D721Med (cell line): ENCODE measurements around the gene KCNJ5.

ENCODE experiments used
- DNase-seq: peaks from one replicate; pipeline ENCODE4 v3.0.0; 2011; ENCODE audit warnings: low spot score; ENCODE audit not compliant: insufficient read length
- FAIRE-seq: peaks from 2 replicates; lab custom pipeline; 2011; peaks lifted over from hg19 to GRCh38; lab: Jason Lieb, UNC
- TF ChIP-seq, protein P1 (sequence below): IDR thresholded peaks from 2 replicates; pipeline ENCODE4 v1.5.1; 2012; ENCODE audit warnings: mild to moderate bottlenecking, control low read depth; ENCODE audit not compliant: insufficient read depth; ENCODE audit errors: missing control alignments

The KCNJ5 gene

DNA sequence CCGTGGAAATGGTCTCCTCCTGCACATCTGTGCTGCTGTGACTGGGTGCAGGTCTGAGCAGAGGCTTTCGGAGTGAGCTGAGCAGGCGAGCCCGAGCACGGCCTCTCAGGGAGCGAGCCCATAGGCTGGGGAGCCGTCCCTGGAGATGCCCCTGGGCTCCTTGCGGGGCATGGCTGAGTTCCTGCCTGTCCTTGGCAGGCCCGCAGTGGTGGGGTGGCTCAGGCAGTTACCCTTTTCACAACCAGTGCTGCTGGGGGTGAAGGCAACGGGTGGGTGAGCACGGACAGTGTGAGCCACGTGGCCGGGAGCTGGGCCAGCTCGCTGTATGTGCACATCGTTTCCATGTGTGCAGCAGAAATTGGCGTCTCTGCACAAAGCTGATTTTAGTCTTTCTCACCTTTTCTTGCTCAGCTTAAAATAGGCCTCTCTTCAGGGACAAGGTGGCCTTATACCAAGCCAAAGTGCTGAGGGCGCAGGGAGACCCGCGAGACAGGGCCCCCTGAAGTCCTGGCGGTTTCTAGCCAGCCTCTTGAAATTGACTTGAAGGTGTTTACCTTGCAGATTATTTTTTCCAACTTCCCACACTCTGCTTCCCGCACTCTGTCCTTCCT is 51.8 kb downstream of the KCNJ5 start, which contains the start of gene TP53AIP1:
Gene TP53AIP1 (minus strand): TSS at position 55 of the 611 bp plus-strand sequence. CDS start 5,053 bp downstream, outside the sequence.
- no peak for DNase-seq
- TF ChIP-seq, protein P1, sequence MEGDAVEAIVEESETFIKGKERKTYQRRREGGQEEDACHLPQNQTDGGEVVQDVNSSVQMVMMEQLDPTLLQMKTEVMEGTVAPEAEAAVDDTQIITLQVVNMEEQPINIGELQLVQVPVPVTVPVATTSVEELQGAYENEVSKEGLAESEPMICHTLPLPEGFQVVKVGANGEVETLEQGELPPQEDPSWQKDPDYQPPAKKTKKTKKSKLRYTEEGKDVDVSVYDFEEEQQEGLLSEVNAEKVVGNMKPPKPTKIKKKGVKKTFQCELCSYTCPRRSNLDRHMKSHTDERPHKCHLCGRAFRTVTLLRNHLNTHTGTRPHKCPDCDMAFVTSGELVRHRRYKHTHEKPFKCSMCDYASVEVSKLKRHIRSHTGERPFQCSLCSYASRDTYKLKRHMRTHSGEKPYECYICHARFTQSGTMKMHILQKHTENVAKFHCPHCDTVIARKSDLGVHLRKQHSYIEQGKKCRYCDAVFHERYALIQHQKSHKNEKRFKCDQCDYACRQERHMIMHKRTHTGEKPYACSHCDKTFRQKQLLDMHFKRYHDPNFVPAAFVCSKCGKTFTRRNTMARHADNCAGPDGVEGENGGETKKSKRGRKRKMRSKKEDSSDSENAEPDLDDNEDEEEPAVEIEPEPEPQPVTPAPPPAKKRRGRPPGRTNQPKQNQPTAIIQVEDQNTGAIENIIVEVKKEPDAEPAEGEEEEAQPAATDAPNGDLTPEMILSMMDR = no peak
- no peak for FAIRE-seq

DNA sequence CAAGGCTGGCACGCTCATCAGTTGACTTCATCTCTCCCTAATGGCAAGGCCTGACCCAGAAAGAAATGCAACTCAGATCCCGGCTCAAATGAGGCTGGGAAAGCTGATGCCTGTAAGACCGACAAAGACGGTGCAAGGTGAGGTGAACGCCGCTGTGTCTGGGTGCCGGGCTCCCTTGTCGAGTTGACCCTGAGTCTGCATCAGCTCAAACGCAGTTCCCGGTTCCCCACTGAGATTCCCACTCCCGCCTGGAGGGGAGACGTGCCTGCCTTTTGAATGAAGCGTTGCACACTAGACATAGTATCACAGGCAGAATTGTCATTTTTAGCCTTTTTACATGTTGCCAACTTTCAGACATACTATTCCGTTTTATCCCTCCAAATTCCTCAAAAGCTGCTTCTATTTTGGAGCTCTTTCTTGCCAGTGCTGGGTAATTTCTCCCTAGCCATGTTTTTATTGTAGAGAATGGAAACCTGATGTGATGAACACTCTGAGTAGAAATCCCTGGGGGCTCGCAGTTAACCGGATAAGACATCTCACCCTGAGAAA is 52.3 kb downstream of the KCNJ5 start:
- FAIRE-seq (no peak), DNase-seq (no peak)
- TF ChIP-seq, protein P1 = no peak

DNA sequence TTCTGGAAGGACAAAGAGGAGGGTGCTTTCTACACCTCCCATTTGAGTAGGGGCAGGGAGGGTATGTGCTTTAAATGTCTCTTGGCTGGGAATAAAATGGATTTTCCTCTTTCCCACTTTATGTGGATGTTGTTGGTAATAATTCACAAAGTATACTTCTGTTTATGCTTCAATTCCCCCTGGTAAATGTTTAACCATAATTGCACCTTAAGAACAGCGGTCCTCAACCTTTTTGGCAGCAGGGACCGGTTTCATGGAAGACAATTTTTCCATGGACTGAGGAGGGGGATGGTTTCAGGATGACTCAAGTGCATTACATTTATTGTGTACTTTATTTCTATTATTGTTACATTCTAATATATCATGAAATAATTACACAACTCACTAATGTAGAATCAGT is 55.5 kb downstream of the KCNJ5 start:
- TF ChIP-seq, protein P1 = no peak
- no peak for FAIRE-seq
- no peak for DNase-seq

DNA sequence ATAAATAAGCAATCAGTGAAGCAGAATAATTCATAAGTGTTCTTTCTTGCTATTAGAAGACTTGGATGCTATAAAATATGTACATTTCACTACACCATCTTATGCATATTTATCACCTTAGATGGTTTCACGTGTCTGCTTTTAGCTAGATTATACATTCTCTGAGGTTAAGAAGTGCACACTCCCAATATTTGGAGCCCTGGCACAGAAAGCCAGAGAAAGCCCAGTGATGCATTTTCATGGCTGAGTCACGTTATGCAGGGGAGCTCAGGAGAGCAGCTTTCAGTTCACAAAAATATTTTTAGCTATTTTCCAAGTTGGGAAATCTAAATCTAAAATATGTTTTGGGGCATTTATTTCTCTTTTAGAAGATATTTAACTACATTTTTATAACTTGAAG is 56.6 kb downstream of the KCNJ5 start:
- TF ChIP-seq, protein P1 = no peak
- FAIRE-seq = no peak
- no peak for DNase-seq

DNA sequence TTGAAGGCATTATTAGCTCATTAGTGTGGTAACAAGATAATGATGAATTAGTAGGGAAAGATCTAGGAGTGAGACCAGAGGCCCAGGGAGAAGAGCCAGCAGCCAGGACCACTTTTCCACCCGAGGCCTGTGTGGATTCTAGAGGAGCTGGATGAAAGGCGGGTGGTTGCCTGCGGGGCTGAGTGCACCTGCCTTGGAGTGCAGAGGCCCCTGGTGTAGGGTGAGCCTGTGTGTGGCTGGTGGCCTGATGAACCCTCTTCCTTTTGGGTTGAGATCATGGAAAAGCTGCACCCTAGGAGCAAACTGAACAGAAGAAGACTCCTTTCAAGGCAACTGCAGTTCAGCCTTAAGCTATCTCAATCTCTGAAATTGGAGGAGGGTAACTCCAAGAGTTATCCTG is 57.4 kb downstream of the KCNJ5 start:
- DNase-seq (no peak), FAIRE-seq (no peak)
- TF ChIP-seq, protein P1 = peak; percentile 16

DNA sequence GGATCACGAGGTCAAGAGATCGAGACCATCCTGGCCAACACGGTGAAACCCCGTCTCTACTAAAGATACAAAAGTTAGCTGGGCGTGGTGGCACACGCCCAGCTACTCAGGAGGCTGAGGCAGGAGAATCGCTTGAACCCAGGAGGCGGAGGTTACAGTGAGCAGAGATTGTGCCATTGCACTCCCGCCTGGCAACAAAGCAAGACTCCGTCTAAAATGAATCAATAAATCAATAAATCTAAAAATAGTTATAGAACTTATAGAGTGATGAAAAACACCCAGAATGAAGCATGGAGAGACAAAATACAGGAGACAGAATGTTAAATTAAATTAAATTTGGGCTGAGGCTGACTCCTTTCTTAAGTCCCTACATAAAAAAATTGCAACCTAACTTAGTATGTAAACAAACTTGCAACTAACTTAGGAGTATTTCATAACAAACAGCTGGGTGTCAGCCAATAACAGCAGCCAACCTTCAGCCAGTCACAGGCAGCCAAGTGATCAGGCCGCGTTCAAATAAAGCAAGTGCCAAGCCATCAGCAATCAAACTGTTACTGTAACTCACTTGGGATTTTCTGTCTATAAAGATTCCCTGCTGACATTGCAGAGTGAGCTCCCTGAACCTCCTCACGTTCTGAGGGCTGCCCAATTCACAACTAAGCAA is 58.8 kb downstream of the KCNJ5 start:
- FAIRE-seq = no peak
- TF ChIP-seq, protein P1 = no peak
- DNase-seq = no peak

DNA sequence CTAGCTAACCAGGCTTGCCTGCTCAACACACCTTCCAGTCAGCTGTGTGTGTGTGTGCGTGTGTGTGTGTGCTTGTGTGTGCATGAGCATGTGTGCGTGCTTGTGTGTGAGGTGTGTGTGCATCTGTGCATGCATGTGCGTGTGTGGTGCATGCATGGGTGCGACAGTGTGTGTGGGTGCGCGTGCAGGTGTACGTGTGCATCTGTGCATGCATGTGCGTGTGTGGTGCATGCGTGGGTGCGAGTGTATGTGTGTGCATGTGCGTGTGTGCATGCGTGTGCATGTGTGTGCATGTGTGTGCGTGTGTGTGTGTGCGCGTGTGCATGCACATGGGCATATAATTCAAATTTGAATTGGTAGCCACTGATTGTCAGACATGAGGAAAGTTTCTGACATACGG is 62.0 kb downstream of the KCNJ5 start:
- no peak for FAIRE-seq
- DNase-seq = no peak

More for the DNA sequence above, 62.0 kb downstream of the KCNJ5 start:
- TF ChIP-seq, protein P1 = no peak
